ENCODE data around the gene MRPL22.
"Not testable (repeated sequence)": the region's sequence is repeated elsewhere in the genome, so short reads cannot be mapped to it uniquely, and the experiment has no call there.

MRPL22 gene

GRCh38 chr5:154972476-154973080, 31.7 kb downstream of the MRPL22 start:
- no peak overlapping the region for H3K9ac ChIP-seq (ENCODE audit: low read length)
- H3K4me1 ChIP-seq (ENCODE audit: control insufficient read depth, low read depth, low read length): no peaks in the 10 kb centered on the region
- H3K27me3 ChIP-seq (ENCODE audit: control insufficient read depth, insufficient read depth, low read length): no peaks in the 10 kb centered on the region
- no peak overlapping the region for H3K4me3 ChIP-seq (ENCODE audit: low read length)
- peaks cover 6% of the 10 kb centered on the region for H3K36me3 ChIP-seq (ENCODE audit: control insufficient read depth, low read depth, low read length)
- H3K27ac ChIP-seq (ENCODE audit: low read length): no peak overlapping the region
- H3K9me3 ChIP-seq (ENCODE audit: control insufficient read depth, low read depth, low read length): no peaks in the 10 kb centered on the region

DNA sequence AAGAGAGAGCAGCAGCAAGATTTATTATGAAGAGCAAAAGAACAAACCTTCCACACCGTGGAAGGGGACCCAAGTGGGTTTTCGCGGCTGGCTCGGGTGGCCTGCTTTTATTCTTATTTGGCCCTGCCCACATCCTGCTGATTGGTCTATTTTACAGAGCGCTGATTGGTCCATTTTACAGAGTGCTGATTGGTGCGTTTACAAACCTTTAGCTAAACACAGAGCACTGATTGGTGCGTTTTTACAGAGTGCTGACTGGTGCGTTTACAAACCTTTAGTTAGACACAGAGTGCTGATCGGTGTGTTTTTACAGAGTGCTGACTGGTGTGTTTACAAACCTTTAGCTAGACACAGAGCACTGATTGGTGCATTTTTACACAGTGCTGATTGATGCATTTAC, 35.2 kb downstream of the MRPL22 start:
- H3K27me3 ChIP-seq (ENCODE audit: control insufficient read depth, insufficient read depth, low read length); H3K4me1 ChIP-seq (ENCODE audit: control insufficient read depth, low read depth, low read length); H3K36me3 ChIP-seq (ENCODE audit: control insufficient read depth, low read depth, low read length); H3K4me3 ChIP-seq (ENCODE audit: low read length); H3K9ac ChIP-seq (ENCODE audit: low read length); H3K27ac ChIP-seq (ENCODE audit: low read length); H3K9me3 ChIP-seq (ENCODE audit: control insufficient read depth, low read depth, low read length): not testable (repeated sequence)

- Histone ChIP-seq H3K4me3 (ENCODE audit: low read length) (no peak overlapping the region), H3K36me3 (ENCODE audit: control insufficient read depth, low read depth, low read length) (no peaks in the 10 kb centered on the region), H3K27me3 (ENCODE audit: control insufficient read depth, insufficient read depth, low read length) (no peaks in the 10 kb centered on the region), H3K9ac (ENCODE audit: low read length) (no peak overlapping the region), H3K9me3 (ENCODE audit: control insufficient read depth, low read depth, low read length) (no peaks in the 10 kb centered on the region), H3K27ac (ENCODE audit: low read length) (no peak overlapping the region), H3K4me1 (ENCODE audit: control insufficient read depth, low read depth, low read length) (no peaks in the 10 kb centered on the region)
Observed at GRCh38 chr5:154977409-154977808, 36.5 kb downstream of the MRPL22 start.

- not testable (repeated sequence) for H3K9ac ChIP-seq (ENCODE audit: low read length); H3K27ac ChIP-seq (ENCODE audit: low read length); H3K4me1 ChIP-seq (ENCODE audit: control insufficient read depth, low read depth, low read length)
Observed at GRCh38 chr5:154978294-154978693, 37.4 kb downstream of the MRPL22 start.

DNA sequence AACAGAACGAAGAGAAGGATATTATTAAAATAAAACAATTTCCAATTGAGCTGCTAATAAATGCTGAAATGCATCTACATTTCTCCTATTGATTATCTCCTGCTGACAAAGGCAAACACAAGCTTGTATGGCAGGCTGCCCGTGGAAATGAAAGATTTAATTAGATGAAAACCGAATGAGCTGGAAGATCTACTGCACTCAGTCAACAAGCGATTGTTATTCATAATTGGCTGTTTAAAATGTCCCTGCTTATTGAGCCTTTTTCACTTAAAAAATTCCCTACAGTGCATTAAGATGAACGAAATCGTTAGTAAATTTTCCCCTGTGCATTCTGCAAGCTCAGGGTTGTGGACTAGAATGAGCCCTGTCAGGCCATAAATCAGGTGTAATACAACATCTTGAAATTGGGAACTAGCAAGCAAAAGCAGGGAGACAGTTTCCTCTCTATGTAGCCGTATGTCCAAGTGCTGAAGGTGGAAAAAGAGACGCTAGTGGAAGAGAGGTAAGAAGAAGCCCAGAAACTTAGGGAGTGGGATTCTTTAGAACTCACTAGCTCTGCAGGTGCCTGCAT, 44.2 kb downstream of the MRPL22 start:
- Histone ChIP-seq H3K27me3 (ENCODE audit: control insufficient read depth, insufficient read depth, low read length) (no peaks in the 10 kb centered on the region), H3K4me3 (ENCODE audit: low read length) (no peak overlapping the region), H3K9ac (ENCODE audit: low read length) (no peak overlapping the region), H3K4me1 (ENCODE audit: control insufficient read depth, low read depth, low read length) (no peaks in the 10 kb centered on the region), H3K9me3 (ENCODE audit: control insufficient read depth, low read depth, low read length) (no peaks in the 10 kb centered on the region), H3K36me3 (ENCODE audit: control insufficient read depth, low read depth, low read length) (no peaks in the 10 kb centered on the region), H3K27ac (ENCODE audit: low read length) (no peak overlapping the region)

More at GRCh38 chr5:154978294-154978693, 37.4 kb downstream of the MRPL22 start:
- H3K27me3 ChIP-seq (ENCODE audit: control insufficient read depth, insufficient read depth, low read length); H3K36me3 ChIP-seq (ENCODE audit: control insufficient read depth, low read depth, low read length); H3K9me3 ChIP-seq (ENCODE audit: control insufficient read depth, low read depth, low read length); H3K4me3 ChIP-seq (ENCODE audit: low read length): not testable (repeated sequence)

DNA sequence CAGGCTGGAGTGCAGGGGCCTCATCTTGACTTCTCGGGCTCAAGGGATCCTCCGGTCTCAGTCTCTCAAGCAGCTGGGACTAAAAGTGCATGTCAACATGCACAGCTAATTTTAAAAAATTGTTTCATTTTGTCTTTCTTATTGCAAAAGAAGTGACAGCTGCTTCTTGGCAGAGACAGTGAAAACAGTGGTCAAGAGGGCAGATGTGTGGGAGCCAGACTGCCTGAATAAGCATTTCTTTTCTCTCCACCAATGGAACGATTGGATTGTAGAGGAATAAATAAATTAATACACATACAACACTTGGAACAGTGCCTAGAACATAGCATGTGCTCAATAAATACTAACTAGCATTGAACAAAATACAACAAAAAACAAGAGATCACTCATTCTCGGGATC, 45.3 kb downstream of the MRPL22 start:
- Histone ChIP-seq H3K27me3 (ENCODE audit: control insufficient read depth, insufficient read depth, low read length) (no peaks in the 10 kb centered on the region), H3K36me3 (ENCODE audit: control insufficient read depth, low read depth, low read length) (no peaks in the 10 kb centered on the region), H3K9ac (ENCODE audit: low read length) (no peak overlapping the region), H3K27ac (ENCODE audit: low read length) (no peak overlapping the region), H3K4me1 (ENCODE audit: control insufficient read depth, low read depth, low read length) (no peaks in the 10 kb centered on the region), H3K9me3 (ENCODE audit: control insufficient read depth, low read depth, low read length) (no peaks in the 10 kb centered on the region), H3K4me3 (ENCODE audit: low read length) (no peak overlapping the region)

GRCh38 chr5:154989626-154990025, 48.8 kb downstream of the MRPL22 start:
- no peaks in the 10 kb centered on the region for H3K36me3 ChIP-seq (ENCODE audit: control insufficient read depth, low read depth, low read length)
- no peak overlapping the region for H3K9ac ChIP-seq (ENCODE audit: low read length)
- H3K27ac ChIP-seq (ENCODE audit: low read length): no peak overlapping the region
- no peaks in the 10 kb centered on the region for H3K9me3 ChIP-seq (ENCODE audit: control insufficient read depth, low read depth, low read length)
- H3K4me3 ChIP-seq (ENCODE audit: low read length): no peak overlapping the region
- H3K4me1 ChIP-seq (ENCODE audit: control insufficient read depth, low read depth, low read length): no peaks in the 10 kb centered on the region
- H3K27me3 ChIP-seq (ENCODE audit: control insufficient read depth, insufficient read depth, low read length): no peaks in the 10 kb centered on the region

DNA sequence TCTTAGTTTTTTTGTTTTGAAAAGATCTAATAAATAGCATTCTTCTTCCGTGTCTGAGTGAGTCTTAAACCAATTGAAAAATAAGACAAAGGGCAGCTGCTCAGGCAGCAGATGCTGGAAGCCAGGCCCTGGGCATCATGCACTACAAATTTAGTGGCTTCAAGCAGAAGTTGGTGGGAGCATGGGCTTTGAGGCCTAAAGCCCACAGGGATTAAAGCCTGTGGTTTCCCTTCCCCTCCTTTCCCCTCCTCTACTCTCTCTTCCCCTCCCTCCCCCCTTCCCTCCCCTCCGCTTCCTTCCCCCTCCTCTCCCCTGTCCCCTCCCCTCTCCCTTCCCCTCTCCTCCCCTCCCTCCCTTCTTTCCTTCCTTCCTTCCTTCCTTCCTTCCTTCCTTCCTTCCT, 52.6 kb downstream of the MRPL22 start:
- Histone ChIP-seq H3K27me3 (ENCODE audit: control insufficient read depth, insufficient read depth, low read length) (no peaks in the 10 kb centered on the region), H3K36me3 (ENCODE audit: control insufficient read depth, low read depth, low read length) (no peaks in the 10 kb centered on the region), H3K27ac (ENCODE audit: low read length) (no peak overlapping the region), H3K4me1 (ENCODE audit: control insufficient read depth, low read depth, low read length) (no peaks in the 10 kb centered on the region), H3K9ac (ENCODE audit: low read length) (no peak overlapping the region), H3K9me3 (ENCODE audit: control insufficient read depth, low read depth, low read length) (no peaks in the 10 kb centered on the region), H3K4me3 (ENCODE audit: low read length) (no peak overlapping the region)

DNA sequence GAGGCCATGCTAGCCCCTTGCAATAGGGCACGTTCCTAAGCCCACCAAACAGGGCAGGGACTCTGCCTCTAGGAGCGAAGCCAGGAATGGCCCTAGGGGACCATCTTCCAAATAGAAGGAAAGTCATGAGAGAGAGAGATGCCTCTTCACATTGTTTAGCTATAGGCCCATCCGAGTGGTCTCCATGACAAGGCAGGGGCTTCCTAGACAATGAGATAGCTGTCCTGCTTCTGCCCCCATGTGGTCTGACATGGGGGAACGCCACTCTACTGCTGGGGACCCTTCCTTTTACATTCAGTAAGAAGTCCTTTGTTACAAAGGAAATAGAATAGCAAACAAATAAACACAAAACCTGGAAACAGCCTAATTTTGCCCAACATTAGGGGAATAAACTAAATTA, 54.8 kb downstream of the MRPL22 start:
- no peak overlapping the region for H3K9ac ChIP-seq (ENCODE audit: low read length)
- H3K4me1 ChIP-seq (ENCODE audit: control insufficient read depth, low read depth, low read length): no peaks in the 10 kb centered on the region
- H3K4me3 ChIP-seq (ENCODE audit: low read length): no peak overlapping the region
- no peaks in the 10 kb centered on the region for H3K27me3 ChIP-seq (ENCODE audit: control insufficient read depth, insufficient read depth, low read length)
- no peak overlapping the region for H3K27ac ChIP-seq (ENCODE audit: low read length)
- no peaks in the 10 kb centered on the region for H3K36me3 ChIP-seq (ENCODE audit: control insufficient read depth, low read depth, low read length)
- no peaks in the 10 kb centered on the region for H3K9me3 ChIP-seq (ENCODE audit: control insufficient read depth, low read depth, low read length)

DNA sequence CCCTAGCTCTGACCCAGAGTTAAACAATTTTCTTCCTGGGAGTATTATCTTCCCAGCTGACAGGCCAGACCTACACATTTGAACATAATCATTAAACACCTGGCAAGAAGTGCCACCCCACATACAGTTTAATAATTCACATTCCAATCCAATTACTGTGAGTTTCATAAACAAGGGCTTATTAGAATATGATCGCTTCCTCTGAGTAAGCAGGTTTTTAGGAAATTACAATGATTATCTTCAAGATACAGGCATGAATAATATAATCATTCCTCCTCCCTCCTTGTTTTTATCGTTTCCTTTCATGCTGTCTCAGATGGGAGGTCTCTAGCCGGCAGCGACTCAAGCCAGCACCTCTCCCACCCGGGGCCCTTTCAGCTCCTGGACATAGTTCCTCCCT, 56.9 kb downstream of the MRPL22 start:
- H3K4me3 ChIP-seq (ENCODE audit: low read length): no peak overlapping the region
- no peaks in the 10 kb centered on the region for H3K4me1 ChIP-seq (ENCODE audit: control insufficient read depth, low read depth, low read length)
- no peaks in the 10 kb centered on the region for H3K9me3 ChIP-seq (ENCODE audit: control insufficient read depth, low read depth, low read length)
- H3K27ac ChIP-seq (ENCODE audit: low read length): no peak overlapping the region
- no peaks in the 10 kb centered on the region for H3K27me3 ChIP-seq (ENCODE audit: control insufficient read depth, insufficient read depth, low read length)
- H3K9ac ChIP-seq (ENCODE audit: low read length): no peak overlapping the region
- no peaks in the 10 kb centered on the region for H3K36me3 ChIP-seq (ENCODE audit: control insufficient read depth, low read depth, low read length)

DNA sequence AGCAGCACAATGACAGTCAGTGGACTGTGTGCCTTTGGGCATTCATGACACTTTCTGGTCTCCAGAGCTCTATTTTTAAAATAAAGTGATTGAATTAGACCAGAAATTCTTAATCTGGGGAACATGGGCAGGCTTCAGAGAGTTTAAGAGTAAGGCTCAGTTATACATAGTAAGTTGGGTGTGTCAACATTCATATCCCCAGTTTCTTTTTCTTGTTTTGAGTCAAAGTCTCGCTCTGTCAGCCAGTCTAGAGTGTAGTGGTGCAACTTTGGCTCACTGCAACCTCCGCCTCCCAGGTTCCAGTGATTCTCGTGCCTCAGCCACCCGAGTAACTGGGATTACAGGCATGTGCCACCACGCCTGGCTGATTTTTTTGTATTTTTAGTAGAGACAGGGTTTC, 59.0 kb downstream of the MRPL22 start:
- Histone ChIP-seq H3K9ac (ENCODE audit: low read length) (no peak overlapping the region), H3K4me3 (ENCODE audit: low read length) (no peak overlapping the region), H3K27me3 (ENCODE audit: control insufficient read depth, insufficient read depth, low read length) (no peaks in the 10 kb centered on the region), H3K4me1 (ENCODE audit: control insufficient read depth, low read depth, low read length) (no peaks in the 10 kb centered on the region), H3K9me3 (ENCODE audit: control insufficient read depth, low read depth, low read length) (no peaks in the 10 kb centered on the region), H3K36me3 (ENCODE audit: control insufficient read depth, low read depth, low read length) (no peaks in the 10 kb centered on the region), H3K27ac (ENCODE audit: low read length) (no peak overlapping the region)

GRCh38 chr5:155001523-155001922, 60.6 kb downstream of the MRPL22 start:
- H3K9ac ChIP-seq (ENCODE audit: low read length): no peak overlapping the region
- no peak overlapping the region for H3K4me3 ChIP-seq (ENCODE audit: low read length)
- no peaks in the 10 kb centered on the region for H3K9me3 ChIP-seq (ENCODE audit: control insufficient read depth, low read depth, low read length)
- H3K27me3 ChIP-seq (ENCODE audit: control insufficient read depth, insufficient read depth, low read length): no peaks in the 10 kb centered on the region
- H3K36me3 ChIP-seq (ENCODE audit: control insufficient read depth, low read depth, low read length): no peaks in the 10 kb centered on the region
- no peaks in the 10 kb centered on the region for H3K4me1 ChIP-seq (ENCODE audit: control insufficient read depth, low read depth, low read length)
- no peak overlapping the region for H3K27ac ChIP-seq (ENCODE audit: low read length)
